GM23338 (cell line): ENCODE measurements around the gene COX17. TPM values are rescaled to one million over a fixed set of nuclear protein-coding genes. Genes with fewer than 3 reads are reported as not detected.

ENCODE experiments used
- ATAC-seq: fragments of 200-7000 bp; cut with Tn5 transposase; 3 replicates; pipeline ENCODE4 v1.9.1; 2020
- DNase-seq: peaks from one replicate; pipeline ENCODE4 v3.0.0-alpha.2; 2015; ENCODE audit warnings: low spot score
- H2AFZ ChIP-seq: fragments of 200-600 bp; sonication (generic); 2 replicates; pipeline ENCODE4 v1.8.0; 2016; ENCODE audit warnings: antibody characterized with exemption, mild to moderate bottlenecking, moderate library complexity
- H3F3A ChIP-seq: fragments of 200-600 bp; sonication (generic); replicated peaks from 2 replicates; pipeline ENCODE4 v1.8.0; 2017; ENCODE audit warnings: antibody characterized with exemption, mixed run types, low read depth
- H3K27ac ChIP-seq: fragments of 200-600 bp; sonication (generic); 2 replicates; pipeline ENCODE4 v1.6.1; 2016; ENCODE audit warnings: low read depth
- H3K27me3 ChIP-seq: fragments of 200-600 bp; sonication (generic); 2 replicates; pipeline ENCODE4 v1.8.0; 2016; ENCODE audit warnings: mild to moderate bottlenecking, mixed run types, moderate library complexity; ENCODE audit not compliant: insufficient read depth
- H3K36me3 ChIP-seq: fragments of 200-600 bp; sonication (generic); 2 replicates; pipeline ENCODE4 v1.8.0; 2016; ENCODE audit warnings: mild to moderate bottlenecking; ENCODE audit not compliant: insufficient read depth
- H3K4me1 ChIP-seq: fragments of 200-600 bp; sonication (generic); 2 replicates; pipeline ENCODE4 v1.8.0; 2016; ENCODE audit warnings: mild to moderate bottlenecking, moderate library complexity; ENCODE audit not compliant: insufficient read depth
- H3K4me2 ChIP-seq: fragments of 200-600 bp; sonication (generic); 2 replicates; pipeline ENCODE4 v1.7.1; 2017; ENCODE audit warnings: mixed run types
- H3K4me3 ChIP-seq: fragments of 200-600 bp; sonication (generic); 2 replicates; pipeline ENCODE4 v1.6.1; 2016; ENCODE audit warnings: mixed run types
- H3K79me2 ChIP-seq: fragments of 200-600 bp; sonication (generic); replicated peaks from 2 replicates; pipeline ENCODE4 v1.8.0; 2017; ENCODE audit warnings: mild to moderate bottlenecking; ENCODE audit not compliant: insufficient read depth
- H3K9me2 ChIP-seq: fragments of 200-600 bp; sonication (generic); 2 replicates; pipeline ENCODE4 v1.8.0; 2017; ENCODE audit not compliant: insufficient read depth
- H4K20me1 ChIP-seq: fragments of 200-600 bp; sonication (generic); replicated peaks from 2 replicates; pipeline ENCODE4 v1.8.0; 2017; ENCODE audit warnings: mild to moderate bottlenecking; ENCODE audit not compliant: insufficient read depth
- H3K27ac Mint-ChIP-seq: 2 replicates; pipeline ENCODE4 v1.8.0; 2020; ENCODE audit warnings: inconsistent platforms, mild to moderate bottlenecking, moderate library complexity, mixed read lengths
- H3K27me3 Mint-ChIP-seq: 3 replicates; pipeline ENCODE4 v1.8.0; 2022; ENCODE audit warnings: low read depth, mild to moderate bottlenecking, moderate library complexity, mixed read lengths, inconsistent platforms; ENCODE audit not compliant: insufficient read depth, poor library complexity
- H3K36me3 Mint-ChIP-seq: 3 replicates; pipeline ENCODE4 v1.8.0; 2021; ENCODE audit warnings: low read depth, mild to moderate bottlenecking, inconsistent platforms, moderate library complexity, mixed read lengths
- H3K4me1 Mint-ChIP-seq: 3 replicates; pipeline ENCODE4 v1.8.0; 2020; ENCODE audit warnings: mild to moderate bottlenecking, inconsistent platforms, mixed read lengths
- H3K4me3 Mint-ChIP-seq: 3 replicates; pipeline ENCODE4 v1.8.0; 2021; ENCODE audit warnings: moderate library complexity, mild to moderate bottlenecking, inconsistent platforms, mixed read lengths
- H3K9me3 Mint-ChIP-seq: 3 replicates; pipeline ENCODE4 v1.8.0; 2020; ENCODE audit warnings: moderate library complexity, mild to moderate bottlenecking, inconsistent platforms, mixed read lengths
- CREB1 ChIP-seq: fragments of 250-450 bp; sonication (Bioruptor Pico); IDR thresholded peaks from 2 replicates; pipeline ENCODE4 v1.5.0; 2020; ENCODE audit warnings: low read depth, mild to moderate bottlenecking, moderate library complexity
- EZH2 ChIP-seq: fragments of 200-600 bp; sonication (generic); IDR thresholded peaks from one replicate; pipeline ENCODE4 v1.8.0; 2017; ENCODE audit warnings: antibody characterized with exemption, mild to moderate bottlenecking, low read depth; ENCODE audit not compliant: unreplicated experiment
- EZH2phosphoT487 ChIP-seq: fragments of 200-600 bp; sonication (generic); IDR thresholded peaks from one replicate; pipeline ENCODE4 v1.8.1; 2018; ENCODE audit warnings: antibody characterized with exemption; ENCODE audit not compliant: unreplicated experiment
- JUNB ChIP-seq: IDR thresholded peaks from one replicate; pipeline ENCODE4 v1.6.1; 2016; ENCODE audit warnings: antibody characterized with exemption; ENCODE audit not compliant: unreplicated experiment
- NANOG ChIP-seq: IDR thresholded peaks from 2 replicates; pipeline ENCODE4 v1.6.1; 2016; ENCODE audit warnings: antibody characterized with exemption, borderline replicate concordance
- POLR2AphosphoS5 ChIP-seq: IDR thresholded peaks from 2 replicates; pipeline ENCODE4 v1.6.1; 2016; ENCODE audit warnings: antibody characterized with exemption, low read depth
- REST ChIP-seq: IDR thresholded peaks from one replicate; pipeline ENCODE4 v1.6.1; 2018; ENCODE audit warnings: antibody characterized with exemption; ENCODE audit not compliant: unreplicated experiment
- STAT1 ChIP-seq: IDR thresholded peaks from one replicate; pipeline ENCODE4 v1.6.1; 2016; ENCODE audit warnings: antibody characterized with exemption; ENCODE audit not compliant: unreplicated experiment
- ZNF331 ChIP-seq: fragments of 250-450 bp; sonication (Bioruptor Pico); IDR thresholded peaks from 2 replicates; pipeline ENCODE4 v1.5.0; 2020; ENCODE audit warnings: low read depth, mild to moderate bottlenecking, moderate library complexity
- polyA plus RNA-seq: library from polyadenylated mRNA; unstranded; fragments of >200 nt; fragmentation: Nextera tagmentation; extraction: Ambion mirVana; gene quantifications from 2 replicates; pipeline ENCODE4 v1.2.1, GENCODE V29; 2016
- total RNA-seq: library from RNA; depleted of rRNA; stranded (reverse); fragments of >200 nt; shearing (Covaris generic); gene quantifications from 2 replicates; pipeline ENCODE4 v1.2.3, GENCODE V29; 2014
- TF ChIP-seq, protein P1 (sequence below): IDR thresholded peaks from 2 replicates; pipeline ENCODE4 v1.6.1; 2016; ENCODE audit warnings: antibody characterized with exemption

Gene COX17
- total and polyA plus RNA-seq, 2 experiments from 2014 or later = 24.0 to 324 TPM

- TF ChIP-seq REST (no peak), NANOG (no peak), POLR2AphosphoS5 (no peak), EZH2 (no peak), ZNF331 (no peak), EZH2phosphoT487 (no peak), STAT1 (no peak), JUNB (no peak)
- TF ChIP-seq, protein P1, sequence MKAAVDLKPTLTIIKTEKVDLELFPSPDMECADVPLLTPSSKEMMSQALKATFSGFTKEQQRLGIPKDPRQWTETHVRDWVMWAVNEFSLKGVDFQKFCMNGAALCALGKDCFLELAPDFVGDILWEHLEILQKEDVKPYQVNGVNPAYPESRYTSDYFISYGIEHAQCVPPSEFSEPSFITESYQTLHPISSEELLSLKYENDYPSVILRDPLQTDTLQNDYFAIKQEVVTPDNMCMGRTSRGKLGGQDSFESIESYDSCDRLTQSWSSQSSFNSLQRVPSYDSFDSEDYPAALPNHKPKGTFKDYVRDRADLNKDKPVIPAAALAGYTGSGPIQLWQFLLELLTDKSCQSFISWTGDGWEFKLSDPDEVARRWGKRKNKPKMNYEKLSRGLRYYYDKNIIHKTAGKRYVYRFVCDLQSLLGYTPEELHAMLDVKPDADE = no peak
- Histone ChIP-seq H3K27ac (no peak overlapping the region), H3K4me1 (no peaks in the 10 kb centered on the region), H3F3A (no peaks in the 10 kb centered on the region), H3K4me3 (no peak overlapping the region), H3K27me3 (no peaks in the 10 kb centered on the region), H3K9me2 (no peaks in the 10 kb centered on the region; the same call in 1 of the 2 replicates), H3K79me2 (no peaks in the 10 kb centered on the region), H2AFZ (no peak overlapping the region), H3K36me3 (no peaks in the 10 kb centered on the region), H3K4me2 (no peak overlapping the region), H4K20me1 (no peaks in the 10 kb centered on the region)
- DNase-seq (no peak), ATAC-seq (no peak)
- Mint-ChIP-seq H3K4me3 (no peak overlapping the region), H3K36me3 (no peaks in the 10 kb centered on the region), H3K4me1 (no peaks in the 10 kb centered on the region), H3K27me3 (peaks cover 2% of the 10 kb centered on the region), H3K9me3 (no peaks in the 10 kb centered on the region), H3K27ac (no peak overlapping the region)
Measured at GRCh38 chr3:119636891-119637611, 40.2 kb downstream of the COX17 start.

GRCh38 chr3:119636249-119636648, 41.0 kb downstream of the COX17 start:
- H3K79me2 ChIP-seq = no peaks in the 10 kb centered on the region
- H3K4me1 Mint-ChIP-seq = no peaks in the 10 kb centered on the region
- no peak for ATAC-seq
- H3K27me3 Mint-ChIP-seq = peaks cover 2% of the 10 kb centered on the region
- no peaks in the 10 kb centered on the region for H3F3A ChIP-seq
- no peak overlapping the region for H2AFZ ChIP-seq
- H3K27ac ChIP-seq = no peak overlapping the region
- H3K4me2 ChIP-seq = no peak overlapping the region
- H3K4me3 Mint-ChIP-seq = no peak overlapping the region
- no peaks in the 10 kb centered on the region for H3K36me3 ChIP-seq
- H3K27ac Mint-ChIP-seq = no peak overlapping the region
- H4K20me1 ChIP-seq = no peaks in the 10 kb centered on the region
- no peak overlapping the region for H3K4me3 ChIP-seq
- no peak for DNase-seq
- H3K36me3 Mint-ChIP-seq = no peaks in the 10 kb centered on the region
- no peaks in the 10 kb centered on the region for H3K9me3 Mint-ChIP-seq
- no peaks in the 10 kb centered on the region for H3K27me3 ChIP-seq
- H3K9me2 ChIP-seq = no peaks in the 10 kb centered on the region; the same call in 1 of the 2 replicates
- H3K4me1 ChIP-seq = no peaks in the 10 kb centered on the region
- TF ChIP-seq CREB1 (CRISPR knock-in tag) = no peak
- no peak for TF ChIP-seq POLR2AphosphoS5
